Effector CD4-positive, alpha-beta T cell (primary cell): ENCODE results near the gene TPR.
"Not testable (repeated sequence)": the region's sequence is repeated elsewhere in the genome, so short reads cannot be mapped to it uniquely, and the experiment has no call there.

Experiments
- DNase-seq: peaks from one replicate; pipeline ENCODE4 v3.0.0-alpha.2; 2020
- total RNA-seq: gene quantifications from one replicate; lab custom pipeline; 2026; lab: John Stamatoyannopoulos, UW

TPR gene
- 534 reads per million, percentile 98 among the genes with 10 or more reads in this experiment for total RNA-seq

DNA sequence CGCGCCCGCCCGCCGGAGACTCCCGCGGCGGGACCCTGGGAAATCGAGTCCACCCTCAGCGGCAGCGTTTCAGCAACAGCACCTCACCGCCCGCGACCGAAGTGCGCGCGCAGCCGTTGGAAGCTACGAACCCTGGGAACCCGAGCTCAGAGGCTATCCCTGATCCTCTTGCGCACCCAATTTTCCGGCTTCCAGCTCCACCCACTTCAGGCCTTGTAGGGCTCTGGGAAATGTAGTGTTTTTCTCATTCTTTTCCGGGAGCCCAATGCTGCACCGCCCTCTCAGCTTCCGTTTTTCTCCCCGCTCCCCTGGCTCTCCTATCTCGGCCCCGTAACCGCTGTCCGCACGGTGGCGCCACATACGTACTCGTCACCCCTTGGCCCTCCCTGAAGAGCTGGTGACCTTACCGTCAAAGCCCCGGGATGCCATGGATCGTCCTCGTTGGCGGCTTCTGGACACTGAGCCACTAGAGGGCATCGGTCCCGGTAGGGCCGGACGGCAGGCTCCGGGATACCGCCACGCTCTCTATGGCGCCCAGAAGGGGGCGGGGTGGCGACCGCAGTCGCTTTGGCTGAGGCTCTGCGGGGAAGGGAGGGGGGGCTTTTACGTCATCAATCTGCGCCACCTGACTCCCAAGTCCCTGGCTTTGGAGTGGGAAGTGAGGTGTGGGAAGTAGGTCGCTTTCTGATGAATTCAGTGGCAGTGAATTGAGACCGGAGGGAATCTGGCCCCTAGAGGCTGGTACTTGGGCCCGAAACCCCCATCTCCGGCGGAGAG is at the start of gene TPR, which contains the start of gene ODR4:
Gene TPR (minus strand): TSS at position 102 of the 777 bp plus-strand sequence. CDS start 225 bp downstream, outside the sequence.
Gene ODR4 (plus strand): TSS at position 687 of the 777 bp plus-strand sequence. CDS start 3,948 bp downstream, outside the sequence.
- peak; percentile 97 for DNase-seq

DNA sequence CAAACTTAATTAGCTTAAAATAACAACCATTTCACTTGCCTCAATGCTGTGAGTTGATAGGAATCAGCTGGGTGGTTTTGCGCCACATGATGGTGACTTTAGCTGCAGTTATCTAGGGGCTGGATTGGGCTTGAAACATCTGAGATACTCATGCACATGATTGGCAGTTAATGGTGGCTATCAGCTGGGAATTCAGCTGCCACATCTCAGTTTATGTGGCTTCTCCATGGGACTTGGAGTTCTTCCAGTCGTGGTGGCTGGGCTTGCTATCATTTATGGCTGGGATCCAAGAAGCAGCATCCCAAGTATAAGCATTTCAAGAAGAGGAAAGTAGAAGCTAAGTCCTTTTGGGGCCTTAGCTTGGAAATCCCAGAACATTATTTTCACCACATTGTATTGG is 49.5 kb upstream of the TPR start:
- DNase-seq, result no peak

DNA sequence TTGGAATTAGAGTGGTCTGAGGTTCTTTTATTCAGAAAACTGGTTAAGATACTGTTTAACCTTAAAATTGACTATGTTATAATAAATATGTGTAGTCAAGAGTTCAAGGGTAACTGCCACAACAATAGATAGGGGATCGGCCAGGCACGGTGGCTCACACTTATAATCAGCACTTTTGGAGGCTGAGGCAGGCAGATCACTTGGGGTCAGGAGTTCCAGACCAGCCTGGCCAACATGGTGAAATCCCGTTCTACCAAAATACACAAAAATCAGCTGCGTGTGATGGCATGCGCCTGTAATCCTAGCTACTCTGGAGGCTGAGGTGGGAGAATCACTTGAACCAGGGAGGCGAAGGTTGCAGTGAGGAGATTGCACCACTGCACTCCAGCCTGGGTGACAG is 46.4 kb upstream of the TPR start:
- no peak for DNase-seq

DNA sequence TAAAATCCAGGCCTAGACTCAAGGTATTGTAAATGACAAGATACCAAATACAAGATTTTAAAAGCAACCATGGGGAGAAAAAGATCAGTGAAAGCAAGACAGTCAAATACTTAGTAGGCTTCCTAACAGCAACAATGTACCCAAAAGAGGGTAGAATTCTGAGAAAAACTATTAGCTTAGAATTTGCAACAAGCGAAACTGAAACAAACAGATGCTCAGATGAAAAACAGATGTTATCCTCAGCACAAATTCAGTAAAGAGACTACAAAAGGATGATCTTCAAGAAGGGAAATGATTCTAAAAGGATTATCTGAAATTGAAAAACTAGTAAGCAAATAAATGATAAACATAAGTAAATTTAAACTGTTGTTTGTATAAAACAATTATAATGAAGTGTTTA is 45.9 kb upstream of the TPR start:
- DNase-seq, result no peak

DNA sequence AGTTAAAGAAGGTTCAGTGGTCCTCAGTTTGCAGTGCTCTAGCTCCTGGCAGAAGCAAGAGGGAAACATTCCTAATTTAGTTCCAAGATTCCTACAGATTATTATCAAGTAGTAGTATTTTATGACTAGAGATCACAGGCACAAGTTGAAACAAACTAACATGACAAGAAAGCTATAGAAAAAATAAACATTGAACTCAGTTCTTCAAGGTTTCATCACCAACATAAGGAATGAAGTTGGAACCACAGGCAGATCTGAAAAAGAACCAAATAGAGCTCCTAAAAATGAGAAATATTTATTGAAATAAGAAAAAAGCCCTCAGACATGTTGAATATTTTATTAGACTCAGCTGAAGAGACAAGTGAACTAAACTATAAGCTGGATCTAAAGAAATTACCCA is 45.3 kb upstream of the TPR start:
- no peak for DNase-seq

DNA sequence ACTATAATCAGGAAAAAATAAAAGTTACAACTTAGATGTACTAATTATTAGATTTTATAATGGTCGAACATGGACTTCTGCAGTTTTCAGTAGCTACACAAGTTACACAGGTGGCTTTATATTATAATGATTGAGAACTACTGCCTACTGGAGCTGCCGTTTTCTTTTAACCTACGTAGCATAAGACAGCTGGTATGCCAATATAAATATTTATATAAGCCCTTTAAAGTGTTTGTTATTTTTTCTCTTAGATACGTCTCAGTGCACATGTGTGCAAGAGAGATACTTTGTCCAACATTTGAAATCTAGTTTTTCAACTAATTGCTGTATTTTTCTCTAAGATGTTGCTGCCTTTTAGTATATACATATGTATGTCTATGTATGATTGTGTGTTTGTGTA is 43.5 kb upstream of the TPR start:
- DNase-seq, result no peak

DNA sequence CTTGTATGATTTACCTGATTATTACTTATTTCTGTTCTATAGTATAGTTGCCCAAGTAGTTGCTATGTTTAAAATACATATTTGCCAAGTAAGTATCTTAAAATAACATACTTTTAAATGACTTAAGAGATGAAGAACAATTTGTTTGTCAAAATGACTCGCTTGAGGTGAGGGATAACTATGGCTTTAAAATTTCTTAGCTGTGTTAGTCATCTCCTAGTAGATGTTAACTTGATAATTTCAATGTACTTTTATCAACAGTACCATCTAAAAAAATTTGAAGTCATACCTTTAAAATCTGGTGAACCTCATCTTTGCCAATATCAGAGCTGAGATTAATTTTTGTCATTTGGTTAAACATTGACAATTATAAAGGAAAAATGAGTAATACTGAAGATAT is 38.3 kb upstream of the TPR start:
- DNase-seq, result no peak

DNA sequence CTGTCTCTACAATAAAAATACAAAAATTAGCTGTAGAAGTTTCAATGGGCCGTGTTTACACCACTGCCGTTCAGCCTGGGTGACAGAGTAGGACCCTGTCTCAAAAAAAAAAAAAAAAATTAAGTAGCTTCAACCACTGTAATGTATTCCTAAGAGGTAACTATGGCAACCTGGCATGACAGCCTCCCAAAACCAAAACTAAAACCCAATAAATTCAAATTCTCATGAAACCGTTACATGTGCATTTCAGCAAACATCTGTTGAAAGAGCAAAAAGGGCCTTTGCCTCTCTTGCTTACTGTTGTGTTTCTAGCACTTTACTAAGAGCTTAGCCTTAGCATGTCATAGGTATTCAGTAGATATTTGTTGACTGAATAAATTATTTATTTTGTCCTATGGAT is 34.0 kb upstream of the TPR start:
- DNase-seq, result no peak

DNA sequence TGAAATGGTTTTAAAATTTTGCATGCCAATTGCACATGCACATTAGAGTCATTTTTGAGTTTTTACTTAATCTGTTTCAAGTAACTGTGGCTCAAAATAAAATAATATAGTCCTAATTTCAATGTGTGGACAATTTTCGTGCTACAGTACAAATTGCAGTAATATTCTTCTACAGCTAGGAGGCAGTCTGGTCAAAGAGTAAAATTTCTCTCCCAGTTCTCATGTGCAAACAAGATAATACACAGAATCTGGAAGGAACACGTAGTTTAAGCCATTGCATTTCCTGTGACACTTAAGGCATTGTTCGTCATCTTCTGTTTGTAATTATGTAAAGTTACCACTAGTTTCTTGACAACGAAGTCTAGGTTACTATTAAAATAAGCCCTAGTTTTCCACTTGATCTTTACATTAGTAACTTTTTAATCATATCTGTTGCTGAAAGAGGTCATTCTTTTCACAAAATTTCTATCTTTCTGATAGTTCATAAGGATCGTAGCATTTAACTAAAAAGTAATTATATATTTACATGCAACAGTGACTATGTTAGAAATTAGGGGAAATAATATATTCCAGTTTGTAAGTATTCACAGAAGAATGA is 29.5 kb upstream of the TPR start:
- DNase-seq, result no peak

DNA sequence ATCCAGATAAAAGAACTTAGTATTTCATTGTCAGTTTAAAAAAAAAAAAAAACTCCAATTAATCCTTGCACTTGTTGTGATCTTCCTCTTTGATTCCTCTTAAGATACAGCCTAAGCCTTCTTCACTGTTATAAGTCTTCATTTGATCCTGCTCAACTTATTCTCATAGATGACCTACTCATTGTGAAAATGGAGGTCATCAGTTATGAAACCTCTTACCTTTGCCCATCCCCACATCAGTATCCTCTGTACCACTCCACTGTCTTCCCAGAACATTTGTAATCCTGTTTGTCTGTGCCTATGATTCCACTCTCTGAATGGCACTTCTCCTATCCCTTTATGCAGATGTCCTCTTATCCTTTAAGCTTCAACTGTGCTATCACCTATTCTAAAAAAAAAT is 28.6 kb upstream of the TPR start:
- DNase-seq, result no peak

DNA sequence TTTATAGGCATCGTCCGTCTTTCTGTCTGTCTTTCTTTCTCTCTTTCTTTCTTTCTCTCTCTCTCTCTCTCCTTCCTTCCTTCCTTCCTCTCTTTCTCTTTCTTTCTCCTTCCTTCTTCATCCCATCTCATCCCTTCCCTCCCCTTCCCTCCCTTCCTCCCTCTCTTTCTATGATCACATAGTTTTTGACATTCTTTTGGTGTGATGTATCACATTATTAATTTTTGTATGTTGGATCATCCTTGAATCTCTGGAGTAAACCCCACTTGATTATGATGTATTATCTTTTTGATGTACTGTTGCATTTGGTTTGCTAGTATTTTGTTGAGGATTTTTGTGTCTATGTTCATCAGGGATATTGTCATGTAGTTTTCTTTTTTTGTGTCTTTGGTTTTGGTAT is 26.4 kb upstream of the TPR start:
- DNase-seq, result not testable (repeated sequence)

DNA sequence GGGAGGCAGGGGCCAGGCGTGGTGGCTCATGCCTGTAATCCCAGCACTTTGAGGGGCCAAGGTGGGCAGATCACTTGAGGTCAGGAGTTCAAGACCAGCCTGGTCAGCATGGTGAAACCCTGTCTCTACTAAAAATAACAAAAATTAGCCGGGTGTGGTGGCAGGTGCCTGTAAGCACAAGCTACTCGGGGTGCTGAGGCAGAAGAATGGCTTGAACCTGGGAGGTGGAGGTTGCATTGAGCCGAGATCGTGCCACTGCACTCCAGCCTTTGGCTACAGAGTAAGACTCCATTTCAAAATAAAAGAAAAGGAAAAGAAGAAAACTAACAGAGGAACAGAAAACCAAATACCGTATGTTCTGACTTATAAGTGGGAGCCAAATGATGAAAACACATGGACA is 17.7 kb upstream of the TPR start:
- not testable (repeated sequence) for DNase-seq

DNA sequence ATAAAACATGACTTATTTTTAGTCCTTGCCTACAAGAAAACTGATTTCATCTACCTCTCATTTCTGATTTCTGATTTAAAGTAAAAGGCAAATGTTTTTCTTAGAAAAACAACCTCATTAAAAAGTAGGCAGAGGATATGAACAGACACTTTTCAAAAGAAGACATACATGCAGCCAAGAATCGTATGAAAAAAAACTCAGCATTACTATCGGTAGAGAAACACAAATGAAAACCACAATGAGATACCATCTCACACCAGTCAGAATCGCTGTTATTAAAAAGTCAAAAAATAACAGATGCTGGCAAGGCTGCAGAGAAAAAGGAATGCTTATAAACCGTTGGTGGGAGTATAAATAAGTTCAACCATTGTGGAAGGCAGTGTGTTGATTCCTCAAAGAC is 16.8 kb upstream of the TPR start:
- no peak for DNase-seq

DNA sequence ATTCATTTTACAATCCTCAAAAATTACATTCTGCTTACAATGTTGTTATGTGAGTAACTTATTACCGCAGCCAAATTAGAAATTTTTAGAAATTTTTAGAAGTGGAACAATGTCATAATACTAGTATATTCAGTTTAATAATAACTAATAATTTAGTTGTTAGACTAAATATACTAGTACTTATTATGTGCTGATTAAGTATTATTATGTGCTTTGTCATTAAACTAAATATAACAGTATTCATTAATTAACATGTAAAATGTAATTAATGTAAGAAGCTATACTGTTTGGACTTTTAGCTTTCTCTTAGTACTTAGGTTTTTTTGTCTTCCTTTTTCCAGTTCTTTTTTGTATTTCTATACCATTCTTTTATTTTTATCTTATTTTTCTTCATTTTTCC is 15.9 kb upstream of the TPR start:
- DNase-seq, result no peak

DNA sequence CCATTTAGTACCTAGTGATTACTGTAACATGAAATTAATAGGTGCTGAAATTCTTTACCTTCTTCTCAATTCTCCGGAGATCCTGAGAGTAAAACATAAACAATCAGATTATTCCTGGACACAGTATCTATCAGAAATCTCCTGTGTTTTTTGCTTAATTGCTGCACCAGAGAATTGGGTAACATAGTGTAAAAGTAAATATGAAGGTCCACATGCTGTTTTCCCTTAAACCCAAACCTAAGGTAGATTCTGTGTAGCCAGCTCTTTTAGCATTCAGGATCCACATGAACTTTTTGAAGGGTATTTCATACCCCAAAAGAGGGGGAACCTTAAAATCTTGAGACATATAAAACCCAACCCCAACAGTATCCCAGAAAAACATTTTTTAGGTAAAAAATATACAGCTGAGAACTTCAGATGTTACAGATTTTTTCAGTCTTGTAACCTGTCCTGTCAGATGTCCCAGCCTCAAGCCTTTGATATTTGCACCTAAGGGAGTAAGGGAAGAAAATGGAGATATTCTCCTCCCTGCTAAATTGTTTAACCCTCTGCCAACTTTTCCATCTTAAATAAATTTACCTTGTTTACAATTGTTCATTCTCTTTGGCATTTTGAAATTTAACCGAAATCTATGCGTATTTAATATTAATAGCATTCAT is 11.8 kb upstream of the TPR start:
- DNase-seq, result no peak

DNA sequence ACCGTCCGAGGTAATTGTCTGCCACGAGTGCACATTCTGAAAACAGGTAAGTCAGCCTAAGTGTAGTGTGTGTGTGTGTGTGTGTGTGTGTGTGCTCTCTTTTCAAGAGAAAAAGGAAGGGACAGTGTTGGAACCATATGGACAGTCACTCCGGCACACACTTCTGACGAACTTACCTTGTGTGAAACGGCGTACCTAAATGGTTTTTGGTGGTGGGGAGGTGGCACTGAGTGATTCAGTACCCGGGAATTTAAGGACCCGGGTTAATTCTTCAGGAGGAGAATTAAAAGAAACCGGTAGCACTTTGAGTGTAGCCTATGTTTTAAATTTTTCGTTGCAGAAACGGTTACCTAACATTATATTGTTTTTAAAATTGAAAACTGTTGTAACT is 871 bp upstream of the TPR start:
- DNase-seq, result no peak

DNA sequence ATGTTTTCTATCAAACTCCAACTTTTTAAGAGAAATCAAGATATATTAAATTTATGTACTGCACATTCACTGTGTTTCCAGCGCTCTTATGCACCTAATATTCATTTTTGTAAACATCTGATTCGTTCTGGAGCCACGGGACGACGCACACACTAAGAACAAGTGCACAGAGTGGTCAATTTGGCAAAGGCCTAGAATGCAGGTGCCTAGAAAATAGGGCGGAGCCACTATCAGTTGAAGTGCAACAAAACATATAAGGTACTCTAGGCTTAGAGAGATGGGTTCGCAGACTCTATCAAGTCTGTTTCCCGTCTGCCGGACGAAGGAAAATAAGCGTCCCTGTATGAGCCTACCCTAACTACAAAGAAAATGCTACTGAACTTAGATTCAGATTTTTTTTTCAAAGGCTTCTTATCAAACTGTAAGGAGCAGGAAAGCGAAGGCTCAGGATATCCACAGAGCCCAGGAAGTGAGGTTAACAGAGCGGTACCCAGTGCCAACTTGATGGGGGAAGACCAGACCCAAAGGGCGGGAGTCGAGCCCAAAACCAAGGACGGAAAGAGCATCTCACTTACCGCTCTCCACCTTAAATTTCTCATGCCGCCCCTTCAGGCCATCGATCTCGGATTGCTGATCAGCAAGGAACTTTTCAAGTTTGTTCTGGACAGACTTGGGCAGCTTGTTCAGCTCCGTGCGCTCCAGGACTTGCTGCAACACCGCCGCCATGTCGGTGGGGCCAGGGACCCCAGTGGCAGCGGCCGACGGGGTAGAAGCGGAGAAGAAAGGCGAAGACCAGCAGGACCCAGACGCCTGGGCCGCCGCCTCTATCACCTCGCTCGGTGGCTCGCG is 526 bp downstream of the TPR start:
- DNase-seq, result peak; percentile 6

DNA sequence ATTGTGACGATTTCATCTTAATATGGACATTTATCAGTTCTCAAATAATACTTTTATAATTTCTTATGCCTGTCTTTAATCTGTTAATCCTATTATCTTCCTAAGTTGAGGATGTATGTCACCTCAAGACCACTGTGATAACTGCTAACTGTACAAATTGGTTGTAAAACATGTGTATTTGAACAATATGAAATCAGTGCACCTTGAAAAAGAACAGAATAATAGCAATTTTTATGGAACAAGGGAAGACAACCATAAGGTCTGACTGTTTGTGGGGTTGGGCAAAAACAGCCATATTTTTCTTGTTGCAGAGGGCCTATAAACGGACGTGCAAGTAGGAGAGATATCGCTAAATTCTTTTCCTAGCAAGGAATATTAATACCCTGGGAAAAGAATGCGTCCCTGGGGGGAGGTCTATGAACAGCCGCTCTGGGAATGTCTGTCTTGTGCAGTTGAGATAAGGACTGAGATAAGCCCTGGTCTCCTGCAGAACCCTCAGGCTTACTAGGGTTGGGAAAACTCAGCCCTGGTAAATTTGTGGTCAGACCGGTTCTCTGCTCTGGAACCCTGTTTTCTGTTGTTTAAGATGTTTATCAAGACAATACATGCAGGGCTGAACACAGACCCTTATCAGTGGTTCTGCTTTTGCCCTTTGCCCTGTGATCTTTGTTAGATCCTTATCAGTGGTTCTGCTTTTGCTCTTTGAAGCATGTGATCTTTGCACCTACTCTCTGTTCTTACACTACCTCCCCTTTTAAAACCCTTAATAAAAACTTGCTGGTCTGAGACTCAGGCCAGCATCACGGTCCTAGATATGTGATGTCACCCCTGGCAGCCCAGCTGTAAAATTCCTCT is 27.0 kb downstream of the TPR start:
- not testable (repeated sequence) for DNase-seq

DNA sequence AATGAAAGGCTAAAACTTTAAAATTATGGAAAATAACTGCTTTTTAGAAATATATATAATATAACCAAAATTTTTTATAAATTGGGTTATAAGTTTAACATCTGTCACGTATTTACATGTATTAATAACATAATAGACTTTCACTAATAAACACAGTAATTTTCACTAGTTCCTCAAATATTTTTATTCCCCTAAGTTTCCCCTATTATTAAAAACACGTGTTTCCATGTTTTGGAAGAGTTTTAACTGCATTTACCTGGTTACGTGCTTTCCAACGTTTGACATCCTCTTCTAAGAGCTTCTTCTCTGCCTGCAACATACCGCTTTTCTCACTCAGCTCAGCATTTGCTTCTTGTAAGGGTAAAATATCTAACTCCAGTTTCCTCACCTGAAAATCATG is 34.3 kb downstream of the TPR start:
- DNase-seq, result no peak

DNA sequence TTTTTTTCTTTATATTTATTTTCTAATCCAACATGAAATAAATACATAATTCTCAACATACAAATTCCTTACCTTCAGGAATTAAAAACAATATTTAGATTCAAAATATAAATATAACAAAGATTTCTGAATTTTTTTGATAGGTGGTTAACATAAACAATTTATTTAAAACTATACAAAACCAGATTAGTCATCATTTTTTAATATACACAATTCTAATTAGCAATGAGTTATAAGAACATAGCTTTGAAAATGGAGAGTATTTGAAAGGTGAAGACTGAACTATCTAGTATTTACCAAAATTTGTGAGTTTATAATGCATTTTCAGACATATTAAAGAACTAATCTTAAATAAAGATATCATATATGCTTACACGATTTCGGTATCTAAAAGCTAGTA is 37.5 kb downstream of the TPR start:
- DNase-seq, result no peak

DNA sequence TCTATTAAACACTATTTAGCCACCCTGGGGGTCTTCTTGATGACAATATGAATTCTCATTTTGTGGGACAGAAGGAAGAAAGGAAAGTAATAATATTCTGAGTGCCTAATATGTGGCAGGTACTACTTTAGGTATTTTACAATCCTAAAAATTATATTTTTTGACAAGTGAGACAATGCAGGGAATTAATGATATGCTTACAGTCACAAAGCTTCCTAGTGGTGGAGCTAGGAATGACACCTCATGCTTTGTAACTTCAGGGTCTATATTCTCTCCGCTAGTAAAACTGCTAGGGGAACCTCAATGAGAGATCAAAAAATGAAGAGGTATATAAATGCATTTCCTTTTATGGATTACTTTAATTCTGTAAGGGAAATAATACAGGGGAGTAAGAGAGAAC is 44.3 kb downstream of the TPR start:
- DNase-seq, result no peak

DNA sequence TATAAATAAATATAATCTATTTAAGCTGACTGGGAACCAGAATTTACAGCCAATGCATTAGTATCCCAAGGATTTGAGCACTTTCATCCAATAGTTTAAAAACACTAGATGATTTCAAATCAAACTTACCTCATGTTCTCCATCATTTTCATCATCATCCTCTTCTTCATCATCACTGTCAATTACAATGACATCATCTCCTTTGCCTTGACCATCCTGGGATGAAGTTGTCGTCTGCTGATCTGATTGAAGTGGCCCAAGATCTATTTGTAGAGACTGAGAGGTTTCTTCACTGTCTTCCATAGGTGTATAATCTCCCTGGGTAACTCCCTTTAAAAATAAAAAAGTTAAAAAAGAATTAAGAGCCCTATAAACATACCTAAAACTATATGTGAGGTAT is 47.7 kb downstream of the TPR start:
- no peak for DNase-seq
